GM18868 (cell line): ENCODE data around the gene ABR.
"Not testable (repeated sequence)": the region's sequence is repeated elsewhere in the genome, so short reads cannot be mapped to it uniquely, and the experiment has no call there.

ENCODE experiments used
- ATAC-seq: cut with Tn5 transposase; IDR thresholded peaks from one replicate; pipeline ENCODE4 v1.9.1; 2021; ENCODE audit warnings: mild to moderate bottlenecking, moderate library complexity; ENCODE audit not compliant: unreplicated experiment

The ABR gene

DNA sequence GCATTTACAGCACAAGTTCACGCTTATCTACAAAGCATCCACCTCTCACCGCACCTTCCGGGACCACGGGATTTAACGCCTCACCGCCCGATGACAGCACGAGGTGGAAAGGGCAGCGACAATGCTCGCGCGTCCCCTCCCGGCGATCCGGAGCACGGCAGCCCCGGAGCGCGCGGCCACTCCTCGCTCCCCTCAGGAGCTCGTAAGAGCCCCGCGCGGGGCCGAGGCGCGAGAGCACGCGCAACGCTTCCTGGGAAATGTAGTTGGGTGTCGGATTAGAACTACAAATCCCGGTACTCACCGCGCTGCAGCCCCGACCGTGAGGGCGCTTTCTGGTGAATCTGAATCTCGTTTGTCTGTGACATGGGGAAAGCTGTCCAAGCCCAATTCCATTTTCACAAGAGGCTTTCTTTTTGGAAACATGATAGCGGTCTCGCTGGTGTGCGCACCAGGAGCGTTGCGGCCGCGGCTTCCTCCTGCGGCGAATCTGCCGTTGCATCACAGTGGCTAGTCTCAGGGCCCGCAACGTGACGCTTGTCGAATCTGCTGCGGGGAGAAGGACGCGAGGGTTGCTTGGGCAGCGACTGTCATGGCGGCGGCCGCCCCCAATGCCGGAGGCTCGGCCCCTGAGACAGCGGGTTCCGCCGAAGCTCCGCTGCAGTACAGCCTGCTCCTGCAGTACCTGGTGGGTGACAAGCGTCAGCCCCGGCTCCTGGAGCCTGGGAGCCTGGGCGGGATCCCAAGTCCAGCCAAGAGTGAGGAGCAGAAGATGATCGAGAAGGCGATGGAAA lies 183.0 kb downstream of the ABR start, which contains the start of gene TIMM22:
TSS of gene TIMM22 (plus strand) at position 576 of the 791 bp plus-strand sequence. CDS start at position 590, 14 bp downstream.
- ATAC-seq, result peak; percentile 85

DNA sequence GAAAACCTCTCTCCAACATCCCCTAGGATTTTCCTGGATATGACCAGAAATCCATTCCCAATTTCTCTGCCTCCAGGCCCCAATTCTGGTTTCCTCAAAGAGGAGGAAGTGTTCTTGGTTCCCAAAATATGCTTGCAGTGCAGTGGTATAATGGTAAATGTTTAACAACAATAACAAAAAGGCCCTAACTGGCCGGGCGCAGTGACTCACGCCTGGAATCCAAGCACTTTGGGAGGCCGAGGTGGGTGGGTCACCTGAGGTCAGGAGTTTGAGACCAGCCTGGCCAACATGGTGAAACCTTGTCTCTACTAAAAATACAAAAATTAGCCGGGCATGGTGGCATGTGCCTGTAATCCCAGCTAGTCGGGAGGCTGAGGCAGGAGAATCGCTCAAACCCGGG lies 184.5 kb downstream of the ABR start:
- ATAC-seq, result not testable (repeated sequence)

DNA sequence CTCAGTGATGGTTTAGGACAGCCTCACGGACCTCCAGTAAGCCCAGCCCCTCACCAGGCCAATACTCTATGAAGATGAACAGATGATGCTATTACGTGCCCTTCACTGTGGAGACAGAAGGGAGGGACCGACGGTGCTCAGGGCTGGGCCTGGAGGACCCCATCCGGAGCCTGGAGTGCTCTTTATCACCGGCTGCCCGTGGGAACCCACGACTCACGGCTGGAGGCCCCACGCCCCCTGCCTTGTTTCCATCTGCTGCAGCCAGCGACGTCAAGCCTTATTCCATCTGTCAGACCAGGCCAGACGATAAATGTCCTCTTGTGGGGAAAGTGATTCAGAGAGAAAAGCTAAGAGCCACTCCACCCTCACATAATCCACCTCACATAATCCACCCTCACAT lies 186.8 kb downstream of the ABR start:
- no peak for ATAC-seq

DNA sequence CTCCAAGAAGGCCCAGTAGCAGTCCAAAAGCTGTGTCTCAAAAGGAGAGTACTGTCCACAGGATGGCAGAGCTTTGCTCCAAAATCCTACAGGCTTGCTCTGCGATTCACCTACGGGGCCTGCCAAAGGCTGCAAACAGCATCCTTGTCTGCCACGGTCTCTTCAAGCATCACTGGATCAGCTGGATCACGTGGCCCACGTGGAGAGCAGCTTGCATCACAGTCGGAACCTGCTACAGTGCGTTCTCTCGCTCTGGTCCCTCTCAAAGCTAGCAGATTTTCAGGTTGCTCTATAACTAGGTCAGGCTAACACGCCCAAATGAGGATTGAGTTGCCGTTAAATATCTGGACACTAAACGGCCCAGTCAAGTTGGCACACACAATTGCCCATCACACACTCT lies 191.2 kb downstream of the ABR start:
- no peak for ATAC-seq

DNA sequence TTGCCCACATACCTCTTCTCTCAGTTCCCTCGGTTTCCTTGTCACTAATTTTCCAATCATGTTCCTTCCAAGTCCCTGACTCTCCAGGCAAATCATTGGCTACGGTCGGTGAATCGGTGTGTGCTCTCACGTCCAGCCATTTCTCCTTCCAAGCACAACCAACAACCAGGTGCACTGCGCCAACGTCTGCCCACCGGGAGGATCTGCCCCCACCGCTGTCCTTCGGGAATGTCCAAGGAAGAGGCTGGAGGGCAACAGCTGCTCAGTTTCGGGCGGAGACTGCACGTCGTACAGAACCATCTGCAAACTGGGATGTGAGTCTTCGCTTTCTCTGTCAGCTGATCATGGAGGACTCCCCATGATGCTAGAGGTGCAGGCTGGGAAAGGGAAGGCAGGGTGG lies 191.8 kb downstream of the ABR start:
- ATAC-seq, result no peak

DNA sequence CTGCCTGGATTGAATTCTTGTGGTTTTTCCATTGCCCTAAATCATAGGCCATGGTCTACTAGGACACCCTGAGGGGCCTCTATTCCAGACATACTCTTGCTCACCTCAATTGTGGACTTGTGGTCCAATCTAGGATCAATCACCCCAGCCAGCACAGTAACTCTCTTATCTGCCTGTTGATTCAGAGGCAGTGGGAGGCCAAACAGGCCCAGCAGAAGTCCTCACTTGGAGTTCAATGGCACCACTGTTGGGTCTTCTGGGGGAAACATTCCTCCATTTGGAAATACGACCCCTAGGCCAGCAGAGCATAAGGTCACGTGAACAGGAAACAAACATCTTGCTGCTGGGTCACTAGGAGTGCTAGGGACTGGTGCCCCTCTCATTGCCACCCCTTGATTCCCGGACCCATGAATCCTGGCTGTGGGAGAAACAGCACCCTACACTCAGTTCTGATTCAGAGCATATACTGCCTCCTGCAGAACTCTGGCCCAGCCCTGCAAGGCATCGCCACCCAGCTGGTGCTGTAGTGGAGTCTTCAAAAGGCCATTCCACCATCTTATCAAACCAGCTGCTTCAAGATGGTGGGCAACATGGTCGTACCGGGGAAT lies 193.4 kb downstream of the ABR start:
- ATAC-seq, result no peak

DNA sequence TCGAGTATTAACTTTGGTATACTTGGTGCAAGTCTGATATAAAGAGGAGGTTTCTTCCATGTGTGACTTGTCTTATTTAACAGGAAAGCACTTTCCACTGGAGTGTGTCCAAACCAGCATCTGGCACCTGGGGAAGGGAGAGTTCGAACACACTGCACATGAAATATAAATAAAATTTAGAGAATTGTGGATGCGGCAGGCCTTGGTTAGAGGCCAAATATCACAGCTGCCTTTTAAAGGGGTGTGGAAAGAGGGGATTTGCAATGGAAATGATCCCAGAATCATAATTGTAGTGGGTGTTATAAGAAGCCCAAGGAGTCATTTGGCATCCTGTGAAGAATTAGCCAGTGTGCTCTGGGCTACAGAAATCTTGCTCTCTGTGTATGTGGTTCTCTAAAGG lies 195.9 kb downstream of the ABR start:
- no peak for ATAC-seq

DNA sequence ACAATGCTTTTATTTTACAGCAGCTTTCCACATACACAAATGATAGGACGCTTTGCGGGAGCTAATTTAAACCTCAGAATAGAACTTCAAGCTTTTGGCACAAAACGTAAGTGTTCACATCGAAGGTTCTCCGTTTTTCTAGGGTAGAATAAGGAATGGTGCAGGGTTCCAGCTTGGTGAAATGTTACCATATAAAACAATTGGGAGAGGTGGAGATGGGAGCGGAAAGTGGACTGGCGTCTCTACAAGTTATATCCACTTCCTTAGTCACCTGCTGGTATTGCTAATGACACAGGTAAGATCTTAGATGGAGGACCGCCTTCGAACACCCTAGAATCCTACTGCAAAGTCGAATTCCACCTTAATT lies 198.5 kb downstream of the ABR start:
- no peak for ATAC-seq

DNA sequence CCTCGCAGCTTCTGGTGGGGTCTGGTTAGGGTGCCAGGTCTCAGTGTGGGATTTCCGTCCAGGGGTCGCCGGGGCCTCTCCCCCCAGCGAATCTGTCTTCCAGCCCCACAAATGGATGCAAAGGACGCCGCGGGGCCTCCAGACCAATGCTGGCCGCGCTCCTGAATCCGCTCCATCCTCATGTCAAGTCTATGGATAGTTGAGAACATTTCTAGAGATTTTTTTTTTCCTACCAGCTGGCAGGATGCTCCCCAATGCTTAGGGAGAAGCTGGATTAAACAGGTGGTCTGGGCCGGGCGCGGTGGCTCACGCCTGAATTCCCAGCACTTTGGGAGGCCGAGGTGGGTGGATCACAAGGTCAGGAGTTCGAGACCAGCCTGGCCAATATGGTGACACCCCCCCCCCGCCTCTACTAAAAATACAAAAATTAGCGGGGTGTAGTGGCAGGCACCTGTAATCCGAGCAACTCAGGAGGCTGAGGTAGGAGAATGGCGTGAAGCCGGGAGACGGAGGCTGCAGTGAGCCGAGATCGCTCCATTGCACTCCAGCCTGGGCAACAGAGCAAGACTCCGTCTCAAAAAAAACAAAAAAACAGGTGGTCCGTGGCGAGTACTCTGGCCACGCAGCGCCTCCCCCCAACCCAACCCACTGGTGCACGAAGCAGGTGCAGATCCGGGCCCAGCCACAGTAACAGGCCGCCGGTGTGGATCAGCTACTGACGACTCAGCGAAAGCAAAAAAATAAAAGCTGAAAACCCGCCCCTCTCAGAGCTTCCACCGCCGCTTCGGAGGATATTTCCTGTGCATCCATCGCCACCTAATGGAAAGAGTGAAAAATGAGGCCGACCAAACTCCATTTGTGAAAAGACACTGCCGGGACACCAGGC lies 199.1 kb downstream of the ABR start:
- ATAC-seq, result no peak

DNA sequence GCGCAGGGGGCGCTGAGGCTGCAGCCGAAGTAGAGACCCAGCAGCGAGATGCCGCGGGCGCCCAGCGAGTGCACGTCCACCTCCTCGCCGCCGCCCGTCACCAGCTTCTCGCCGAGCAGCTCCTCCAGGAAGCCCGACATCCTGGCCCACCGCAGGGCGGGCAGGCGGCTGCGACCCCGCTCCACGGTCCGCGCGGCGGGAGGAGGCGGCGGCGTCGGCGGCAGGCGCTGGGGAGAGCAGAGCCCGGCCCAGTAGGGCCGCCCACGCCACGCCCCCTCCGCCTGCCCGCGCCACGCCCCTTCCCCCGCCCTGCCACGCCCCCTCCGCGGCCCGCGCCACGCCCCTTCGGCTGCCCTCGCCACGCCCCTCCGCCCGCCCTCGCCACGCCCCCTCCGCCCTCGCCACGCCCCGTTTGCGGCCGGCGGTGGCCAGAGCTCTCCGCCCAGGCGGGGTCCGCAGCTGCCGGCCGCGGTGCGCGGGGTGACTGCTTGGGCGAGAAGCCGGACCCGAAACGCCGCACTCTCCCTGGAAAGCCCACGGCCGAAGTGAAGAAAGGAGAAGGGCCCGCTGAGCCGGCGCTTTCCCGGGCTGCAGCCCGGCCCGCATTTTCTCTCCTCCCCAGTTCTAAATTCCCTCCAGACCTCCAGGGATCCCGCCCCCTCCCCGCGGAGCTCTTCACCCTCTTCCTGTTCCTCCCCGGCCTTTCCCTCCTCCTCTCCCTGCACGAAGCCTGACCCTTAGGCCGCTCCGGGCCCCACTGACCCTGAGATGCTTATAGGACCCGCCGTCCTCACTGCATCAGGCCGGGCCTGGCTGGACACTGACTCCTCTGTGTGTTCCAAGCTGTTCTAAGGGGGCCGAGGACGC lies 200.0 kb downstream of the ABR start, which contains the start of gene NXN:
TSS of gene NXN (minus strand) at position 238 of the 867 bp plus-strand sequence.
- ATAC-seq, result peak; percentile 76

DNA sequence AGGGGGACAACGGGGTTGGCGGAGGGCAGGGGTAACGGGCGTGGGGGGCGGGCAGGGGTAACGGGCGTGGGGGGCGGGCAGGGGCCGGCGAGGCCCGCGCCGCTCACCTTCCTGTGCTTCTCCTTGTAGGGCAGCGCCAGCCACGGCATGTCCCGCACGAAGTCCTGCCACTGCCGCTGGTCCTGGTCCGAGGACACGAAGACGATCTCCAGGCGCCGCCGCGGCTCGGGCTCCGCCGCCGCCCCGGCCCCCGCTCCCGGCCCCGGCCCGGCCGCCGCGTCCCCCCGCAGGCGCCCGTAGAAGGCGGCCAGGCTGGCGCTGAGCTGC lies 200.6 kb downstream of the ABR start:
- no peak for ATAC-seq

DNA sequence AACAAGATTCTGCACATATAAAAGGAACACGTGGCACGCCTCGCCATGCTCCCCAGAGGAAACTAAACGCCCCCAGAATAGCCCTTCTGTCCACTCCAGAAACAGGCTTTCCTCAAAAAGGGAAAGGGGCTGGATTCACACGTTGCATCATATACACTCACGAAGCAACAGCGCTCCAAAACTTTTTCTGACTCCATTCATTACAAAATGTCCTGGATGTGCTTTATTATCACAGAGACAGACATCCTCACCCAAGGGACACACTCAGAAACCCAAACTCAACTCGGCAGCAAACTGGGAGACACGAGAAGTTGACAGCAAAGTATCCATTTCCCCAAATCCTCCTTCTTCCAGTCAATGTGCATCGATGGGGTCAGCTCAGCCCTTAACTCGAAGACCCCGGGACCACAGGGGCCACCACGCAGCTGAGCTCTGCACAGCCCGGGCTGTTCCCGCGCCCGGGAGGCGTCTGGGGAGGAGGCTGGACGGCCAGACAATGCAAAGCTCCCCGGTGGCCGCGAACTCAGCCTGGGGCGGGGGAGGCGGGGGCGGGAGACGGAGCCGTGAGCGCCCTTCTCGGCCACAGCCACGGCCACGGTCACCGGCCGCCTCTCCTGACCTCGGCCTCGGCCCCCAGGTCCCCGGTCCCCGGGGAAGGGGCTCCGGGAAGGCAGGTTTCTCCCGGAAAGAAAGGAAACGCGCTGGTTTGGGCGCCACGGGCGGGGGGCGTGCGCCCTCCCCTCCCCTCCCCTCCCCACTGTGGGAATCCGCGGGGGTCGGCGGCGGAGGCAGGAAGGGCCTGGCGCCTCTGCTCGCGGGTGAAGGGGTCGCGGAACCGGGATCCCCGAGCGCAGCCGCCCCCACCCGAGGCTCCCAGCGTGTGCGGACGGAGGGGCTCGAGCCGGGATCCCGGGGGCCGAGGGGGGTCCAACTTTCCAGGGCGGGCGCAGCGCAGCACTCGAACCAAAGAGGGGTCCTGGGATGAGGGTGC lies 201.4 kb downstream of the ABR start:
- ATAC-seq, result no peak

DNA sequence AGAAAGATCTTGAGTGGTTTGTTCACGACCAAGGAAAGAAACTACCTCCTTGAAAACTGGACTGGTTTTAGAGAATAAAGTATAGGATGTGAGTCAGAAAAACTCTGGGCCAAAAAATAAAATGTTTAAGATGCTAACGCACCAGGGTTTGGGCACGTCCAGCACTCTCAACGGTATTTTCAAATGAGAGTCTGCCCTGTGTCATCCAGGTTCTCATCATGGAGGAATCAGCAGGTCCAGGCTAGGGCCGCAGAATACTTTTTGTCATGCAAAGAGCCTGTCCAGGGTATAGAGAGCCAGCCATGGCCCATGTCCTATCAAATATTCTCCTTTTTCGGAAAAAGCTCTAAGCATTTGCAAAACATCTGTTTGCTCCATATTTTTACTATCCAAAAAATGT lies 202.6 kb downstream of the ABR start:
- ATAC-seq, result no peak

DNA sequence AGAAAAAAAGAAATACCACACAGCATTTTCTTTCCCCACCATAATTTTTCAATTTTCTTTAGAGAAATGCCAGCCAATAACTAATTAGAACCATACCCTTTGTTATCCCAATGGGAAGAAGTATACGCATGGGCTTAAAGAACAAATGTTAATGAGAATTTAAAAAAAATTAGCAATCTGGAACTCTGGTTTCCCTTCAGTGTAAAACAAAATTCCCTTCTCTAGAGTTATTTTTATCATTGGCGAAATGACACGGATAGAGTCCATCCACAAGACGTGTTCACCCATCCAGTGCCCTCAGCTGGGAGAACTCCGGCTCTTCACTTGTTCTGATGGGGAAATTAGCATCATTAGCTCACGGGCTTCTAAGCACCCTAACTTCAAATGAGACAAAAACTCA lies 203.5 kb downstream of the ABR start:
- no peak for ATAC-seq

DNA sequence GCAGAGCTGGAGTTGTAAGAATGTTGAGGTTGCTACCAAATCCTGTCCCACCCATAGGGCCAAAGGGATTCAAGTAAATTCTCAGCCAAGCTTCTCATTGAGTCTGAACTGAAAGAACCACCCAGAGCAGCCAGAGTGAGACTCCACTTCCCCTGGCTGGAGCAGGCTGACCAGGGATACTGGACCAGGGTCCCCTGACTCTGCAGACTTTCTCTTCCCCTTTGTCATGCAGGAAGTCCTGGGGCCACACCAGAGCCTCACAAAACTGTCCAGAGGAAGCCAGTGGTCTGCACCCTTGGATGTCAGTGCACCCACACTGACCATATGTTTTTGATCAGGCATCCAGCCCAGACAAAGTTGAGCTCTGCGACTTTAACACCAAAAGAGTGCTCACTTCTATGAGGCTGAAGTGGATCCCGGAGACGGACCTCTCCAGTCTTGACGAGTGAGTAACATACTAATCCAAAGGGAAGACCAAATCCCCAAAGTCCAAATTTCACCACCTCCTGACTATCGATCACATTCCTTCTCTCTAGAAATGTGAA lies 204.3 kb downstream of the ABR start:
- no peak for ATAC-seq

DNA sequence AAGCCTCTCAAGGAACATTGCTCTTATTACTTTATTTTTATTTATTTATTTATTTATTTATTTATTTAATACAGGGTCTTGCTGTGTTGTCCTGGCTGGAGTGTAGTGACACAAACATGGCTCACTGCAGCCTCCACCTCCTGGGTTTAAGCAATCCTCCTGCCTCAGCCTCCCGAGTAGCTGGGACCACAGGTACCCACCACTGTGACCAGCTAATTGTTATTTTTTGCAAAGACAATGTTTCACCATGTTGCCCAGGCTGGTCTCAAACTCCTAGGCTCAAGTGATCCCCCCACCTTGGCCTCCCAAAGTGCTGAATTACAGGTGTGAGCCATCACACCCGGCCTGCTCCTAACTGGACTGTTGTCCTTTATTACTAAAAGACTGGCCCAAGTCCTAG lies 205.0 kb downstream of the ABR start:
- ATAC-seq, result not testable (repeated sequence)

DNA sequence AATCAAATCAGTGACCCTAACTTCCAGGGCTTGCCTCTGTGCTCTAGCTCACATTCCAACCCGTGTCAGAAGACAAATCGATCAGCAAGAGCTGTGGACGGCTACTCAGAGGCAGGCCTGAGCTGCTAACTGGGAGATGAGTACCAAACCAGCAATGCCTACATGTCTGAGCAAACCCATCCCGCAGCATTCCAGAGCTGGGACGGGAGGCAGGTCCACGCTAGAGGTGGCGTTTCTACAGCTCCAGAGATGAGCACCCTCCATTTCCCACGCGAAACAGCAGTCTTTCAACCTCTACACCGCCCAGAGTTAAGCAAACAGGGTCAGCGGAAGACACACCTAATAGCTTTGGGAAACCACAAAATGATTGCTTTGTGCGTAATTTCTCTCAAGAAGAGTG lies 206.7 kb downstream of the ABR start:
- no peak for ATAC-seq

DNA sequence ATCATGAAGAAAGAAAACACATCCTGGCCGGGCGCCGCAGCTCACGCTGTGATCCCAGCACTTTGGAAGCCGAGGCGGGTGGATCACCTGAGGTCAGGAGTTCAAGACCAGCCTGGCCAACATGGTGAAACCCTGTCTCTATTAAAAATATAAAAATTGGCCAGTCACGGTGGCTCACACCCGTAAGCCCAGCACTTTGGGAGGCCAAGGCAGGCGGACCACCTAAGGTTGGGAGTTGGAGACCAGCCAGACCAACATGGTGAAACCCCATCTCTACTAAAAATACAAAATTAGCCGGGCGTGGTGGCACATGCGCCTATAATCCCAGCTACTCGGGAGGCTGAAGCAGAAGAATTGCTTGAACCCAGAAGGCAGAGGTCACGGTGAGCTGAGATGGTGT lies 207.9 kb downstream of the ABR start:
- not testable (repeated sequence) for ATAC-seq

DNA sequence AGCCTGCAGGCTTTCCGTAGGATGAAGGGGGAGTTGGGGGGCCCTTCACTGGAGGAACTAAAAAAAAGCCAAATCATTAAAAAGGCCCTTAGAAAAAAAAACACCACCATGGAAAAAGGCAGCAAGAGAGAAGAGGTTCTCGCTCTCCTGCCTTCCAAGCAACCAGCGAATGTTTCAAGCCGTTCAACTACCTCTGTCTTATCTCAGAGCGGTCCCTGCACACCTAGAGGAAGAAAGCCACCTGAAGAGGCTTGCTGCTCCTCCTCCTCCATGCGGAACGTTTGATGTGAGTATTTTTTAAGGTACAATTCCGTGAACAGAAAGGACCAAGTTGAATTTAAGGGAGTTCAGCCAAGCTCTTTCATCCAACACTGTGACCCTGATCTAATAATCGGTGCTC lies 209.4 kb downstream of the ABR start:
- no peak for ATAC-seq
